ENCODE data around the gene SCTR.

DNA sequence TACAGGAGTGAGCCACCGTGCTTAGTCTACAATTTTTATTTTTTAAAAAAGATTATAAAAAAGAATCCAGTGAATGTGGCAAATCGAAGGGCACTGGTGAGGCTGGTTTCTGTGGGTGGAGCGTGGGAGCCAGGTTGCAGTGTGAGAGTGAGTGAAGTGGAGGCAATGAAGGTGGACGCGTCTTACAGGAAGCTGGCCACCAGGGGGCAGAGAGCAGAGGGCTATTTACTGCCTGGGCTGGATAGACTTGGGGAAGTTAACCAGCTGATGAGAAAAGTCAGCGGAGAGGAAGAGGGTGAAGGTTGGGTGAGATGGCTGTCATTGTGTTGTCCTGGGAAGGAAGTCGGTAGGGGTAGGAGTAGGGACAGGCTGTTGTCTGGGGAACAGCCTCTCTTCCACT, 6.8 kb downstream of the SCTR start:
- no peak for TF ChIP-seq POLR2A (IDR thresholded peaks at IDR 0.05)
- TF ChIP-seq, protein P1, sequence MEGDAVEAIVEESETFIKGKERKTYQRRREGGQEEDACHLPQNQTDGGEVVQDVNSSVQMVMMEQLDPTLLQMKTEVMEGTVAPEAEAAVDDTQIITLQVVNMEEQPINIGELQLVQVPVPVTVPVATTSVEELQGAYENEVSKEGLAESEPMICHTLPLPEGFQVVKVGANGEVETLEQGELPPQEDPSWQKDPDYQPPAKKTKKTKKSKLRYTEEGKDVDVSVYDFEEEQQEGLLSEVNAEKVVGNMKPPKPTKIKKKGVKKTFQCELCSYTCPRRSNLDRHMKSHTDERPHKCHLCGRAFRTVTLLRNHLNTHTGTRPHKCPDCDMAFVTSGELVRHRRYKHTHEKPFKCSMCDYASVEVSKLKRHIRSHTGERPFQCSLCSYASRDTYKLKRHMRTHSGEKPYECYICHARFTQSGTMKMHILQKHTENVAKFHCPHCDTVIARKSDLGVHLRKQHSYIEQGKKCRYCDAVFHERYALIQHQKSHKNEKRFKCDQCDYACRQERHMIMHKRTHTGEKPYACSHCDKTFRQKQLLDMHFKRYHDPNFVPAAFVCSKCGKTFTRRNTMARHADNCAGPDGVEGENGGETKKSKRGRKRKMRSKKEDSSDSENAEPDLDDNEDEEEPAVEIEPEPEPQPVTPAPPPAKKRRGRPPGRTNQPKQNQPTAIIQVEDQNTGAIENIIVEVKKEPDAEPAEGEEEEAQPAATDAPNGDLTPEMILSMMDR (IDR thresholded peaks at IDR 0.05): peak; percentile 49 to 82 (median 70)

Data from adrenal gland (tissue), 5 donors.